Peyer's patch (tissue), 4 donors: ENCODE data around the gene PCED1B.

Experiments used
- POLR2A ChIP-seq, 2 donors: fragments of 450-650 bp; IDR thresholded peaks; one replicate each; pipeline ENCODE4 v1.5.1; 2017; ENCODE audit warnings: antibody characterized with exemption in 2 of 2, mild to moderate bottlenecking in 2 of 2, moderate library complexity in 2 of 2
- TF ChIP-seq, protein P1 (sequence below), 6 experiments: fragments of 450-650 bp in 4 of 6; fragments of 200-600 bp in 2 of 6; sonication (generic) in 1 of 6; IDR thresholded peaks; one replicate each; pipeline ENCODE4 v1.5.1; 2017 to 2019; ENCODE audit warnings: antibody characterized with exemption in 6 of 6, mild to moderate bottlenecking in 3 of 6, moderate library complexity in 1 of 6

DNA sequence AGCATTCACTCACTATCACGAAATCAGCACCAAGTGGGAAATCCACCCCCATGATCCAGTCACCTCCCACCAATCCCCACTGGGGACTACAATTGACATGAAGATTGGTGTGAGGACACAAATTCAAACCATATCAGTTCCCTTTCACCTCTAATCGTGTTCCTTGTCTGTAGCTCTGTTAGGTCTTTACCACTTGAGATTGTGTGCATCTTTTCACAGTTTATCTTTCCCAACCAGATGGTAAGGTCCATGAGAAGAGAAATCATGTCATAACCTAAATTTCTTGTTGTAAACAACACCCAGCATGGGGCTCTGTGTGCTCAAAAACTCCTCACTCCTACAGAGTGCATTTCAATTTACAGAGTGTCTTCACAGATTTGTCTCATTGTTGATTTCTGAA is 27.1 kb upstream of the PCED1B start:
- TF ChIP-seq, protein P1, sequence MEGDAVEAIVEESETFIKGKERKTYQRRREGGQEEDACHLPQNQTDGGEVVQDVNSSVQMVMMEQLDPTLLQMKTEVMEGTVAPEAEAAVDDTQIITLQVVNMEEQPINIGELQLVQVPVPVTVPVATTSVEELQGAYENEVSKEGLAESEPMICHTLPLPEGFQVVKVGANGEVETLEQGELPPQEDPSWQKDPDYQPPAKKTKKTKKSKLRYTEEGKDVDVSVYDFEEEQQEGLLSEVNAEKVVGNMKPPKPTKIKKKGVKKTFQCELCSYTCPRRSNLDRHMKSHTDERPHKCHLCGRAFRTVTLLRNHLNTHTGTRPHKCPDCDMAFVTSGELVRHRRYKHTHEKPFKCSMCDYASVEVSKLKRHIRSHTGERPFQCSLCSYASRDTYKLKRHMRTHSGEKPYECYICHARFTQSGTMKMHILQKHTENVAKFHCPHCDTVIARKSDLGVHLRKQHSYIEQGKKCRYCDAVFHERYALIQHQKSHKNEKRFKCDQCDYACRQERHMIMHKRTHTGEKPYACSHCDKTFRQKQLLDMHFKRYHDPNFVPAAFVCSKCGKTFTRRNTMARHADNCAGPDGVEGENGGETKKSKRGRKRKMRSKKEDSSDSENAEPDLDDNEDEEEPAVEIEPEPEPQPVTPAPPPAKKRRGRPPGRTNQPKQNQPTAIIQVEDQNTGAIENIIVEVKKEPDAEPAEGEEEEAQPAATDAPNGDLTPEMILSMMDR (IDR thresholded peaks at IDR 0.05): no peak
- TF ChIP-seq POLR2A (IDR thresholded peaks at IDR 0.05): no peak
